Neural crest cell (in vitro differentiated cells): ENCODE measurements around the gene PACRG. TPM values are rescaled to one million over a fixed set of nuclear protein-coding genes. Genes with fewer than 3 reads are reported as not detected.

ENCODE experiments used
- DNase-seq: peaks from one replicate; pipeline ENCODE4 v3.0.0; 2021; ENCODE audit warnings: low read depth, mixed read lengths, low spot score
- H3K27ac Mint-ChIP-seq: one replicate; pipeline ENCODE4 v1.8.0; 2021; ENCODE audit warnings: mild to moderate bottlenecking, mixed read lengths; ENCODE audit not compliant: unreplicated experiment
- H3K27me3 Mint-ChIP-seq: 2 replicates; pipeline ENCODE4 v1.8.0; 2021; ENCODE audit warnings: low read depth, mild to moderate bottlenecking, mixed read lengths
- H3K36me3 Mint-ChIP-seq: 2 replicates; pipeline ENCODE4 v1.8.0; 2021; ENCODE audit warnings: low read depth, mild to moderate bottlenecking, mixed read lengths
- H3K4me1 Mint-ChIP-seq: 2 replicates; pipeline ENCODE4 v1.8.0; 2021; ENCODE audit warnings: mixed read lengths
- H3K4me3 Mint-ChIP-seq: one replicate; pipeline ENCODE4 v1.8.0; 2021; ENCODE audit warnings: mild to moderate bottlenecking, mixed read lengths
- H3K9me3 Mint-ChIP-seq: 2 replicates; pipeline ENCODE4 v1.8.0; 2021; ENCODE audit warnings: mixed read lengths
- total RNA-seq: library from RNA; stranded (reverse); gene quantifications from 2 replicates; pipeline ENCODE4 v1.2.1, GENCODE V29; 2021
- TF ChIP-seq, protein P1 (sequence below): fragments of 200-600 bp; sonication (generic); conservative IDR thresholded peaks from 2 replicates; pipeline ENCODE4 v1.5.0; 2021; ENCODE audit warnings: antibody characterized with exemption, mild to moderate bottlenecking

The PACRG gene
- total RNA-seq, 1 donor from 2014 or later: 1.8 TPM

DNA sequence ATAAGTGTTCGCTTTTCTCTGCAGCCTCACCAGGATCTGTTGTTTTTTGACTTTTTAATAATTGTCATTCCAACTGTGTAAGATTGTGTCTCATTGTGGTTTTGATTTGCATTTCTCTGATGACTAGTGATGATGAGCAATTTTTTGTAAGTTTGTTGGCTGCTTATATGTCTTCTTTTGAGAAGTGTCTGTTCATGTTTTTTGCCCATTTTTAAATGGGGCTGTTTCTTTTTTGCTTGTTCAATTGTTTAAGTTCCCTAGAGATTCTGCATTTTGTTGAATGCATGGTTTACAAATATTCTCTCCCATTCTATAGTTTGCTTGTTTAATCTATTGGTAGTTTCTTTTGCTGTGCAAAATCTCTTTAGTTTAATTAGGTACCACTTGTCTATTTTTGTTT is 295.9 kb downstream of the PACRG start:
- TF ChIP-seq, protein P1, sequence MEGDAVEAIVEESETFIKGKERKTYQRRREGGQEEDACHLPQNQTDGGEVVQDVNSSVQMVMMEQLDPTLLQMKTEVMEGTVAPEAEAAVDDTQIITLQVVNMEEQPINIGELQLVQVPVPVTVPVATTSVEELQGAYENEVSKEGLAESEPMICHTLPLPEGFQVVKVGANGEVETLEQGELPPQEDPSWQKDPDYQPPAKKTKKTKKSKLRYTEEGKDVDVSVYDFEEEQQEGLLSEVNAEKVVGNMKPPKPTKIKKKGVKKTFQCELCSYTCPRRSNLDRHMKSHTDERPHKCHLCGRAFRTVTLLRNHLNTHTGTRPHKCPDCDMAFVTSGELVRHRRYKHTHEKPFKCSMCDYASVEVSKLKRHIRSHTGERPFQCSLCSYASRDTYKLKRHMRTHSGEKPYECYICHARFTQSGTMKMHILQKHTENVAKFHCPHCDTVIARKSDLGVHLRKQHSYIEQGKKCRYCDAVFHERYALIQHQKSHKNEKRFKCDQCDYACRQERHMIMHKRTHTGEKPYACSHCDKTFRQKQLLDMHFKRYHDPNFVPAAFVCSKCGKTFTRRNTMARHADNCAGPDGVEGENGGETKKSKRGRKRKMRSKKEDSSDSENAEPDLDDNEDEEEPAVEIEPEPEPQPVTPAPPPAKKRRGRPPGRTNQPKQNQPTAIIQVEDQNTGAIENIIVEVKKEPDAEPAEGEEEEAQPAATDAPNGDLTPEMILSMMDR: no peak
- Mint-ChIP-seq H3K36me3 (peaks cover 5% of the 10 kb centered on the region), H3K4me1 (no peaks in the 10 kb centered on the region), H3K27me3 (no peaks in the 10 kb centered on the region), H3K9me3 (peaks cover 16% of the 10 kb centered on the region), H3K27ac (no peak overlapping the region), H3K4me3 (no peak overlapping the region)
- no peak for DNase-seq

DNA sequence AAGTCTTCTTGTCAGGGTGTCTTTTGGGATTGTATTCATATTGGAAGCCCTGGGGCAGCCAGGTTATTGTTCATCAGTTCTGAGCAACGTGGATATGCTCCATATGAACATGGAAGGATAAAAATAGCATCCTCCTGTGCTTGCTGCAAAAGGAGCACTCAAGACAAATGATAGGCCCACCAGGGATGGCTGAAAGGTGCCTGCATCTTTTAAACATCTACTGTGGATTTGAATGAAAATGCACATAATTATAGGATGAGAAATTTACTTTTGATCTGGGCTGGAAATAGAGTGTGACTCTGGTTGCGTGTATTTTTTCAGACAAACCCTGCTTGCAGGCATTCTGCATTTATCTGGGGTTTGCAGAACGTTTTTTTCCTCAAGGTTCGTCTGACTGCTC is 299.1 kb downstream of the PACRG start:
- TF ChIP-seq, protein P1: no peak
- H3K4me1 Mint-ChIP-seq: no peaks in the 10 kb centered on the region
- no peak overlapping the region for H3K27ac Mint-ChIP-seq
- DNase-seq: no peak
- H3K4me3 Mint-ChIP-seq: no peak overlapping the region
- H3K27me3 Mint-ChIP-seq: no peaks in the 10 kb centered on the region
- peaks cover 2% of the 10 kb centered on the region for H3K36me3 Mint-ChIP-seq
- peaks cover 20% of the 10 kb centered on the region for H3K9me3 Mint-ChIP-seq

DNA sequence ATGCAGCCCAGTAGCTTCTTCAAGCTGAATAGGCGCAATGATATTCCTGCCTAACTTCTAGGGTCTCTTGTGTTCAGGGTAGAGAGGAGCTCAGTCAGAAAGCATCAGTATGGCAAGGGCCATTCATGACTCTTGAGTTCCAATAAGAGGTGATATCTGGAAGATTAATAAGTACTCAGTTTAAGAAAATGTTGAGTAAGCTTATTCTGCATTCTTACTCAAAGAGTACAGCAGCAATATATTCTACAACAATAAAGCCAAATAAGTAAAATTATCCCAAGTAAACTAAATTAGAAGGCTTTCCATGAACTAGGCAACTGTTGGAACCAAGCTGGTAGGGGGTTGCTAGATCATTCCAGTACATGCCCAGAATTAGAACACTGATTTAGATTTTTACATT is 303.2 kb downstream of the PACRG start:
- TF ChIP-seq, protein P1: no peak
- Mint-ChIP-seq H3K27ac (no peak overlapping the region), H3K9me3 (peaks cover 12% of the 10 kb centered on the region), H3K36me3 (no peaks in the 10 kb centered on the region), H3K4me3 (no peak overlapping the region), H3K27me3 (no peaks in the 10 kb centered on the region), H3K4me1 (no peaks in the 10 kb centered on the region)
- no peak for DNase-seq

DNA sequence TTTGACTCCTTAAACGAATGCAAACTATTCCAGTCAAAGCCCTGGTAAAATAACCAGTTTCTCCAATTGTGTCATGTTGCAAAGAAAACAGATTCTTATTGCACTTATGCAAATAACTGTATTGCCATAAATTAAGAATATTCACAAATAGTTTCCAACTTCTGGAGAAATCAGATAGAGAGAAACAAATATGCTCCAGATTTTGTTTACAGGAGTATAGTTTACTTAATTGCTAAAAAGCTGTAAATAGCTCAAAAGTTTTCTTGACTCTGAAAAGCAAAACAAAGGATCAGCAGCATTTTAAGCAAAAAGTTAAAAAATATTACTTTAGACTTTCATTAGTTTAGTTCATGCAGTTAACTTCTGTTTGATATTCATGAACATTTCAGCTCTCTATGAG is 304.2 kb downstream of the PACRG start:
- TF ChIP-seq, protein P1: no peak
- H3K27ac Mint-ChIP-seq: no peak overlapping the region
- peaks cover 8% of the 10 kb centered on the region for H3K4me1 Mint-ChIP-seq
- H3K9me3 Mint-ChIP-seq: peaks cover 9% of the 10 kb centered on the region
- H3K27me3 Mint-ChIP-seq: no peaks in the 10 kb centered on the region
- no peak overlapping the region for H3K4me3 Mint-ChIP-seq
- no peak for DNase-seq
- H3K36me3 Mint-ChIP-seq: no peaks in the 10 kb centered on the region

- Mint-ChIP-seq H3K27me3 (no peaks in the 10 kb centered on the region), H3K27ac (no peak overlapping the region), H3K9me3 (peaks cover 14% of the 10 kb centered on the region), H3K4me3 (no peak overlapping the region), H3K4me1 (peaks cover 12% of the 10 kb centered on the region), H3K36me3 (peaks cover 4% of the 10 kb centered on the region)
- TF ChIP-seq, protein P1: no peak
- no peak for DNase-seq
Measured at GRCh38 chr6:163036160-163036645, 308.4 kb downstream of the PACRG start.

- TF ChIP-seq, protein P1: no peak
- H3K9me3 Mint-ChIP-seq: peaks cover 17% of the 10 kb centered on the region
- H3K27me3 Mint-ChIP-seq: no peaks in the 10 kb centered on the region
- peaks cover 12% of the 10 kb centered on the region for H3K4me1 Mint-ChIP-seq
- no peak overlapping the region for H3K4me3 Mint-ChIP-seq
- H3K27ac Mint-ChIP-seq: peak overlapping the region; percentile 2
- H3K36me3 Mint-ChIP-seq: peaks cover 4% of the 10 kb centered on the region
- DNase-seq: no peak
Measured at GRCh38 chr6:163038317-163038716, 310.5 kb downstream of the PACRG start.
